HG03066 (cell line): Measurements from ENCODE around the gene TOP3B.
"Not testable (repeated sequence)": the region's sequence is repeated elsewhere in the genome, so short reads cannot be mapped to it uniquely, and the experiment has no call there.

Experiments used
- ATAC-seq: cut with Tn5 transposase; IDR thresholded peaks from one replicate; pipeline ENCODE4 v1.9.1; 2021; ENCODE audit warnings: low read depth; ENCODE audit not compliant: unreplicated experiment

The TOP3B gene

DNA sequence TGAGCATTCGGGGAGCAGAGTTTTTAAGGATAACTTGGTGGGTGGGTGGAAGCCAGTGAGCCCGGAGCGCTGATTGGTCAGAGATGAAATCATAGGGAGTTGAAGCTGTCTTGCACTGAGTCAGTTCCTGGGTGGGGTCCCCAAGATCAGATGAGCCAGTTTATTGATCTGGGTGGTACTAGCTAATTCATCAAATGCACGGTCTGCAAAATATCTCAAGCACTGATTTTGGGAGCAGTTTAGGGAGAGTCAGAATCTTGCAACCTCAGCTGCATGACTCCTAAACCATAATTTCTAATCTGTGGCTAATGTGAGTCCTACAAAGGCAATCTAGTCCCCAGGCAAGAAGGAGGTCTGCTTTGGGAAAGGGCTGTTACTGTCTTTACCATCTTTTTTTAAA lies 72.2 kb downstream of the TOP3B start:
- not testable (repeated sequence) for ATAC-seq

- ATAC-seq: no peak
These were observed 72.7 kb downstream of the TOP3B start for GRCh38 chr22:21909871-21910270.

GRCh38 chr22:21907638-21908522 lies 74.7 kb downstream of the TOP3B start:
- no peak for ATAC-seq
